Transverse colon (tissue), 4 donors: ENCODE measurements around the gene EMILIN2.

ENCODE experiments used
- CTCF ChIP-seq, 5 experiments: fragments of 200-600 bp in 3 of 5; fragments of 450-650 bp in 2 of 5; sonication (generic) in 3 of 5; IDR thresholded peaks; 1 replicate in 2 of 5; 2 replicates in 3 of 5; pipeline ENCODE4 v1.5.1; 2016 to 2017; ENCODE audit warnings: antibody characterized with exemption in 5 of 5, inconsistent platforms in 3 of 5, mild to moderate bottlenecking in 2 of 5, moderate library complexity in 1 of 5
- POLR2A ChIP-seq: fragments of 450-650 bp; IDR thresholded peaks from one replicate; pipeline ENCODE4 v1.6.1; 2016; ENCODE audit warnings: antibody characterized with exemption, mild to moderate bottlenecking, moderate library complexity
- POLR2AphosphoS5 ChIP-seq, 3 donors: sonication (generic); formaldehyde crosslinking; IDR thresholded peaks; one replicate each; pipeline ENCODE4 v1.6.1; 2016; ENCODE audit warnings: antibody characterized with exemption in 3 of 3

GRCh38 chr18:2821695-2822094, 25.1 kb upstream of the EMILIN2 start:
- TF ChIP-seq CTCF (IDR thresholded peaks at IDR 0.05) (no peak), POLR2AphosphoS5 (IDR thresholded peaks at IDR 0.05) (no peak), POLR2A (no peak)
